Fibroblast of skin of left biceps (primary cell): ENCODE results near the gene POLR2A.

ENCODE experiments used
- DNase-seq, 2 experiments: peaks; one replicate each; pipeline ENCODE4 v3.0.0-alpha.2; 2013; ENCODE audit warnings: low read depth in 2 of 2

POLR2A gene

GRCh38 chr17:7484067-7484918 lies at the start of gene POLR2A:
Gene POLR2A, plus strand, starts transcription at chr17:7484366.
- DNase-seq = peak; percentile 93 to 94

DNA sequence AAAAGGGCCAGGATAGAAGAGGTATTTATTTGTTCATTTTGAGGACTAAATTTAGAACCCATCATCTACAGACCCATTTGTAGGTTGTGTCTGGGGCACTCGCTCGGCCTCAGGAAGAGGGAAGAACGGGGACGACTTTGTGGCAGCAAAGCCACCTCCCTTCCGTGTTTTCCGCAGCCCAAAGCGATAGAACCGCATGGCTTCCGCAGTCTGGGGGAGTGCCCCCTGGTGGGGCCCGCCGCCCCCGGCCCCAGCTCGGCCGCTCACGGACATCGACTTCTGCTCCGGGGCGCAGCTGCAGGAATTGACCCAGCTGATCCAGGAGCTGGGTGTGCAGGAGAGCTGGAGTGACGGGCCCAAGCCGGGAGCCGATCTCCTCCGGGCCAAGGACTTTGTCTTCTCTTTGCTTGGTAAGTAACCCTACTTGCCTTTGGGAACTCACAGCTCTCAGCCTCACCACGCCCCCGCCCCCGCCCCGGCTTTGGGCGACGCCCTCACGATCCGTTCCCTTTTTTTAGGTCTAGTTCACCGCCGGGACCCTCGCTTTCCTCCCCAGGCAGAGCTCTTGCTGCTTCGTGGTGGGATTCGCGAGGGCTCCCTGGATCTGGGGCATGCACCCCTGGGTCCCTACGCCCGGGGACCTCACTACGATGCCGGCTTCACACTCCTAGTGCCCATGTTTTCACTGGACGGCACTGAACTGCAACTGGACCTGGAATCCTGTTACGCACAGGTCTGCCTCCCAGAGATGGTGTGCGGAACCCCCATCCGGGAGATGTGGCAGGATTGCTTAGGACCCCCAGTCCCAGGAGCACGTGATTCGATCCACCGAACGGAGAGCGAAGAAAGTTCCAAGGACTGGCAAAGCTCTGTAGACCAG lies 48.2 kb upstream of the POLR2A start:
- no peak for DNase-seq

- no peak for DNase-seq
Observed at GRCh38 chr17:7436556-7437368, 47.4 kb upstream of the POLR2A start.

DNA sequence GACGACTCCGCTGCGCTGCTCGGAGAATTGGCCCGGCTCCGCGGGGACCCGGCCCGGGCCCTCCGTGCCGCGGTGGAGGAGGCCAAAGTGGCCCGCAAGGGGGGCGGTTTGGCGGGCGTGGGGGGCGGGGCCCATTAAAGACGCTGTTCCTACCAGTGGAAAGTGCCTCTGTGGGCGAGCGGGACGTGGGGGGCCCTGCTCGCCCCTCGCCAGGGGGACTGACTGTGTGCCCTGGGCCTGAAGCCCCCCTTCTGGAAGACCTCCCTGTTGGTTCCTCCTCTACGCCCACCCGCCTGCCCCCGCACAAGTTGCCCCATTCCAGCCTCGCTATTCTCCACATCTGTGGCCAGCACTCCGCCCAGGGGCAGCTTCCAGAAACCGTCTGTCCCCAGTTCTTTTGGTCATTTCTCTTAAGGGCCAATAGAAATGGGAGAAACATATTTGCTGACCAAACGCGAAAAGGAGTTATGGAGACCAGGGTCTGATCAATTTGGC lies 46.8 kb upstream of the POLR2A start:
- no peak for DNase-seq

GRCh38 chr17:7437950-7438614 lies 46.1 kb upstream of the POLR2A start:
- no peak for DNase-seq

GRCh38 chr17:7438656-7439460 lies 45.3 kb upstream of the POLR2A start:
- DNase-seq = no peak

GRCh38 chr17:7439462-7440112 lies 44.6 kb upstream of the POLR2A start, which contains the start of gene FGF11:
Gene FGF11, plus strand, starts transcription at chr17:7439512. Its CDS starts 109 bp downstream, at chr17:7439621.
- DNase-seq = no peak

GRCh38 chr17:7440113-7440833 lies 43.9 kb upstream of the POLR2A start:
- DNase-seq = no peak

DNA sequence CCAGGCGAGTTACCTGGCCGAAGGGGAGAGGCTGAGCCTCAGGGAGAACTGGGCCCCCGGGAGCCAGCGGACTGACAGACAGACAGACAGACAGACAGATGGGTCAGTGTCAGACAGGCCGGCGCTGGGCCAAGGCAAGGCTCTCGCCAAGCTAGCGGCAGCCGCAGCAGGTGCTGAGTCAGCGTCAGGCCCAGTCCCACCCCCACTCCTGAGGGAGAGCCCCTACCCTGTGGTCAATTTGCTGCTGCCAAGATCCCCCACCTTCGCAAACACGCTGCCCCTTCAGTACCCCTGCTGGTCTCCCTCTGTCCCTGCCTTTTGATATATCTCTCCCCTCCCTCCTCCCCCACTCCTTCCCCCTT lies 43.4 kb upstream of the POLR2A start:
- no peak for DNase-seq

DNA sequence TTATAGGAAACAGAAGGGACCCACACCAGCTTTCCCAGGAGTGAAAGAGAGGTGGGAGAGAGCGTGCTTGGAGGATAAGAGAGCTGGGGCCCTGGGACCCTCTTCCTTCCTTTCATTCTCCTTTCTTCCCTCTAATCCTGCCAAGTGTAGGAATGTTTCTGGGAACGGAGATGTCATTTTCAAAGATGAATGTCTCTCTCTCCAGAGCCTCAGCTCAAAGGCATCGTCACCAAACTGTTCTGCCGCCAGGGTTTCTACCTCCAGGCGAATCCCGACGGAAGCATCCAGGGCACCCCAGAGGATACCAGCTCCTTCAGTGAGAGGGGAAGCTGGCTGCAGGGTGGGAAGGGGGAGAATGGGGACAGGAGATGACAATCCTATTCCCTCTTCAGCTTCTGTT lies 42.9 kb upstream of the POLR2A start:
- DNase-seq = no peak

- no peak for DNase-seq
Observed at GRCh38 chr17:7442142-7442541, 42.0 kb upstream of the POLR2A start.

- DNase-seq = no peak
Observed at GRCh38 chr17:7443499-7444485, 40.4 kb upstream of the POLR2A start.

DNA sequence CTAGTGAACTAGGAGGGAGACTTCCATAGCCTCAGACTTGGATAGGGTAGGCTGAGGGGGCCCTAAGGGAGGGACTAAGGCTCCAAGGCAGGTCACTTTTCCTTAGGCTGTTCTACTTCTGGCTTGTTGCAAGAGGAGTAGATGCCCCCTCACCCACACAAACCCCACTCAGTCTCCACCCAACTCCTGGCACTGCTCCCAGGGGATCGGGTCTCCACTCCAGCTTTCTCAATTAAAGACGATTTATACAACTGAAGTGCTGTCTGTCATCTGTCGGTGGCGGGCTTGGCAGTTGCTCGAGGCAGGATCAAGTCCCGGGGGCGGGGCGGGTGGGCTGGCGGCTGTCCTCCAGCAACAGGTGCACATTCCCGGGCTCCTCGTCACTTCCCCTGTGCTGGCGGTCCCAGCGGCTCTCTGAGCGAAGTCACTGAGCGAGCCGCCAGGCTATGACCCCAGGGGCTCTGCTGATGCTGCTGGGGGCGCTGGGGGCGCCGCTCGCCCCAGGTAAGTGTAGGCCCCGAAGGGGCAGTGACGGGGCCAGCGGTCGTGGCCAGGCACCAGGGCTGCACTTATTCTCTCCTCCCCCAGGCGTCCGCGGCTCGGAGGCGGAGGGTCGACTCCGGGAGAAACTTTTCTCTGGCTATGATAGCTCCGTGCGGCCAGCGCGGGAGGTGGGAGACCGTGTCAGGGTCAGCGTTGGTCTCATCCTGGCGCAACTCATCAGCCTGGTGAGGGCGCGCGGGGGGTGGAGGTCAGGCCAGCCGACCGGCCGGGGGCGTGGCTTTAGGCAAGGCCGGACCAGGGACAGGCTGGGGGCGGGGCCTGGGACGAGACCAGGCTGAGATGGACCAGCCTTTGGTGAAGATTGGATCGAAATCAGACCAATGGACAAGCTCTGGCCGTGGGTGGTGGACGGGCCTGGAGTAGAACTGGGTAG lies 39.2 kb upstream of the POLR2A start, which contains the start of gene CHRNB1:
CHRNB1 (plus strand) TSS at position 380 of the 937 bp plus-strand sequence; CDS start at position 447, 67 bp downstream.
- no peak for DNase-seq

DNA sequence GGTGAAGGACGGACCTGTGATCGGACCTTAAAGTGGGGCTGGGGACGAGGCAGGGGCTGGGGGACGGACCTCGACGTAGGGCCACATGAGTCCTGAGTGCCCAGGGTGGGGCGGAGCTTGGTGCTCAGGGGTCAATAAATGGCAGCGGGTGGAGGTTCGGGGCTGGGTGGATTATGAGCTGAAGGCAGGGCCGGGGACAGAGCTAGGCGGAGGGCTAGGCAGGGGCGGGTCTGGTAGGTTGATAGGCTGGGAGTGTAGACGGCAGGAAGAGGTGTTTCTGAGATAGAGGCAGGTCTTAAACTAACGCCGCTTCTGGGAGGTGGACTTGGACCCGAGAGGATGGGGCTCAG lies 38.6 kb upstream of the POLR2A start:
- no peak for DNase-seq

DNA sequence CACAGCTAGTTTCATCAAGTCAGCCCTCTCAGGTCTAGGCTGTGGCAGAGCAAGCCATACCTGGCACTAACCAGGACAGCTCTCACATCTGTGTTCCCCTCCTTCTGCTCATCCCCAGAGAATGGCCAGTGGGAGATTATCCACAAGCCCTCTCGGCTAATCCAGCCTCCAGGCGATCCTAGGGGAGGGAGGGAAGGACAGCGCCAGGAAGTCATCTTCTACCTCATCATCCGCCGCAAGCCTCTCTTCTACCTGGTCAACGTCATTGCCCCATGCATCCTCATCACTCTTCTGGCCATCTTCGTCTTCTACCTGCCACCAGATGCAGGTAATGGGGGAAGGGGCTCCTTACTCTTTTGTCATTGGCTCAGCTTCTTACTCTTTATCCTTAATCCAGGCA lies 35.7 kb upstream of the POLR2A start:
- no peak for DNase-seq

GRCh38 chr17:7459961-7460545 lies 24.1 kb upstream of the POLR2A start:
- DNase-seq = no peak
